Measurements from ENCODE around the gene UGT1A9.

UGT1A9 gene

GRCh38 chr2:233663911-233664310 is 7.8 kb upstream of the UGT1A9 start:
- Histone ChIP-seq H3K4me3 (ENCODE audit: low read length) (no peak overlapping the region), H3K9ac (ENCODE audit: low read length) (no peak overlapping the region), H3K79me2 (ENCODE audit: low read length) (no peaks in the 10 kb centered on the region), H3K27ac (ENCODE audit: low read length) (no peak overlapping the region), H3K4me1 (ENCODE audit: low read length) (no peaks in the 10 kb centered on the region), H3F3A (ENCODE audit: insufficient read depth, low read length) (no peaks in the 10 kb centered on the region), H3K27me3 (replicated peaks; ENCODE audit: insufficient read depth, low read length) (no peaks in the 10 kb centered on the region), H3K36me3 (replicated peaks; ENCODE audit: insufficient read depth, low read length) (no peaks in the 10 kb centered on the region), H2AFZ (ENCODE audit: low read length) (no peak overlapping the region), H3K4me2 (ENCODE audit: low read depth, low read length) (no peak overlapping the region), H3K9me2 (replicated peaks; ENCODE audit: insufficient read depth, low read length) (no peaks in the 10 kb centered on the region), H4K20me1 (ENCODE audit: insufficient read depth, low read length) (no peaks in the 10 kb centered on the region), H3K9me3 (replicated peaks; ENCODE audit: insufficient read depth, low read length) (no peaks in the 10 kb centered on the region)
- TF ChIP-seq, protein P1, sequence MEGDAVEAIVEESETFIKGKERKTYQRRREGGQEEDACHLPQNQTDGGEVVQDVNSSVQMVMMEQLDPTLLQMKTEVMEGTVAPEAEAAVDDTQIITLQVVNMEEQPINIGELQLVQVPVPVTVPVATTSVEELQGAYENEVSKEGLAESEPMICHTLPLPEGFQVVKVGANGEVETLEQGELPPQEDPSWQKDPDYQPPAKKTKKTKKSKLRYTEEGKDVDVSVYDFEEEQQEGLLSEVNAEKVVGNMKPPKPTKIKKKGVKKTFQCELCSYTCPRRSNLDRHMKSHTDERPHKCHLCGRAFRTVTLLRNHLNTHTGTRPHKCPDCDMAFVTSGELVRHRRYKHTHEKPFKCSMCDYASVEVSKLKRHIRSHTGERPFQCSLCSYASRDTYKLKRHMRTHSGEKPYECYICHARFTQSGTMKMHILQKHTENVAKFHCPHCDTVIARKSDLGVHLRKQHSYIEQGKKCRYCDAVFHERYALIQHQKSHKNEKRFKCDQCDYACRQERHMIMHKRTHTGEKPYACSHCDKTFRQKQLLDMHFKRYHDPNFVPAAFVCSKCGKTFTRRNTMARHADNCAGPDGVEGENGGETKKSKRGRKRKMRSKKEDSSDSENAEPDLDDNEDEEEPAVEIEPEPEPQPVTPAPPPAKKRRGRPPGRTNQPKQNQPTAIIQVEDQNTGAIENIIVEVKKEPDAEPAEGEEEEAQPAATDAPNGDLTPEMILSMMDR (IDR thresholded peaks at IDR 0.05; ENCODE audit: low read length) = no peak
- TF ChIP-seq EZH2 (optimal IDR thresholded peaks at IDR 0.05; ENCODE audit: low read depth, low read length) (no peak), EZH2phosphoT487 (IDR thresholded peaks at IDR 0.05; ENCODE audit: low read length) (no peak)
- DNase-seq = no peak

DNA sequence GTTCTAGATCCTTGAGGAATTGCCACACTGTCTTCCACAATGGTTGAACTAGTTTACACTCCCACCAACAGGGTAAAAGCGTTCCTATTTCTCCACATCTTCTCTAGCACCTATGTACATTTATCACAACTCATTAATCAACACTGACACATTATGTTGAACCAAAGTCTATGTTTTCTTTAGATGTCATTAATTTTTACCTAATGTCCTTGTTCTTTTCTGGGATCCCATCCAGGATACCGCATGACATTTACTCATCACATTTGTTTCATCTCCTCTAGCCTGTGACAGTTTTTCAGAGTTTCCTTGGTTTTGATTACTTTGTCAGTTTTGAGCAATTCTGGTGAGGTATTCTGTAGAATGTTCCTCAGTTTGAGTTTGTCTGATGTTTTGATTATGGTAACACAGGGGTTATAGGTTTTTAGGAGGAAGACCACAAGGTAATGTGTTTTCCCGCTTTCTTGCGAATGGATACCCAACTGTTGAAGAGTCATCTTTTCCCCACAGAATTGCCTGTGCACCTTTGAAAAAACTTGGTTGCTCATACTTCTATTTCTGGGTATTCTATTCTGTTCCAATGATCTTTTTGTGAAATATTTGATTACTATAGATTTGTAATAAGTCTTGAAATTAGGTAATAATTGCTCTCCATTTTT is 3.0 kb upstream of the UGT1A9 start:
- Histone ChIP-seq H3K4me1 (ENCODE audit: low read length) (no peaks in the 10 kb centered on the region), H3K9ac (ENCODE audit: low read length) (no peak overlapping the region), H3K27me3 (replicated peaks; ENCODE audit: insufficient read depth, low read length) (no peaks in the 10 kb centered on the region), H4K20me1 (ENCODE audit: insufficient read depth, low read length) (no peaks in the 10 kb centered on the region), H3K4me2 (ENCODE audit: low read depth, low read length) (no peak overlapping the region), H2AFZ (ENCODE audit: low read length) (no peak overlapping the region), H3K36me3 (replicated peaks; ENCODE audit: insufficient read depth, low read length) (no peaks in the 10 kb centered on the region), H3K9me3 (replicated peaks; ENCODE audit: insufficient read depth, low read length) (no peaks in the 10 kb centered on the region), H3K79me2 (ENCODE audit: low read length) (no peaks in the 10 kb centered on the region), H3K9me2 (replicated peaks; ENCODE audit: insufficient read depth, low read length) (no peaks in the 10 kb centered on the region), H3K27ac (ENCODE audit: low read length) (no peak overlapping the region), H3F3A (ENCODE audit: insufficient read depth, low read length) (no peaks in the 10 kb centered on the region), H3K4me3 (ENCODE audit: low read length) (no peak overlapping the region)
- DNase-seq = no peak
- no peak for TF ChIP-seq EZH2 (optimal IDR thresholded peaks at IDR 0.05; ENCODE audit: low read depth, low read length)
- no peak for TF ChIP-seq EZH2phosphoT487 (IDR thresholded peaks at IDR 0.05; ENCODE audit: low read length)
- TF ChIP-seq, protein P1 (IDR thresholded peaks at IDR 0.05; ENCODE audit: low read length) = no peak

- no peak overlapping the region for H3K4me2 ChIP-seq (ENCODE audit: low read depth, low read length)
- no peaks in the 10 kb centered on the region for H3K4me1 ChIP-seq (ENCODE audit: low read length)
- no peak overlapping the region for H2AFZ ChIP-seq (ENCODE audit: low read length)
- no peaks in the 10 kb centered on the region for H3K27me3 ChIP-seq (replicated peaks; ENCODE audit: insufficient read depth, low read length)
- no peak overlapping the region for H3K4me3 ChIP-seq (ENCODE audit: low read length)
- H3K9ac ChIP-seq (ENCODE audit: low read length) = no peak overlapping the region
- no peak overlapping the region for H3K27ac ChIP-seq (ENCODE audit: low read length)
- no peak for DNase-seq
- no peaks in the 10 kb centered on the region for H4K20me1 ChIP-seq (ENCODE audit: insufficient read depth, low read length)
- no peaks in the 10 kb centered on the region for H3K79me2 ChIP-seq (ENCODE audit: low read length)
- H3K36me3 ChIP-seq (replicated peaks; ENCODE audit: insufficient read depth, low read length) = no peaks in the 10 kb centered on the region
- H3F3A ChIP-seq (ENCODE audit: insufficient read depth, low read length) = no peaks in the 10 kb centered on the region
- TF ChIP-seq EZH2 (optimal IDR thresholded peaks at IDR 0.05; ENCODE audit: low read depth, low read length) = no peak
- TF ChIP-seq, protein P1 (IDR thresholded peaks at IDR 0.05; ENCODE audit: low read length) = no peak
- H3K9me3 ChIP-seq (replicated peaks; ENCODE audit: insufficient read depth, low read length) = no peaks in the 10 kb centered on the region
- H3K9me2 ChIP-seq (replicated peaks; ENCODE audit: insufficient read depth, low read length) = no peaks in the 10 kb centered on the region
Observed at GRCh38 chr2:233672886-233673285, 1.2 kb downstream of the UGT1A9 start.

All from MM.1S (cell line).